IPS DF 19.7 (cell line): ENCODE results near the gene ICAM2.

Source experiments
- DNase-seq: peaks from one replicate; pipeline ENCODE4 v3.0.0-alpha.2; 2013; ENCODE audit warnings: low read depth, low spot score

ICAM2 gene

GRCh38 chr17:64020056-64020766 lies at the start of gene ICAM2:
TSS of gene ICAM2 (minus strand) at chr17:64020633. CDS start at chr17:64006691, 13,942 bp downstream.
- no peak for DNase-seq

GRCh38 chr17:64070213-64070612 lies 49.8 kb upstream of the ICAM2 start:
- DNase-seq, result no peak

- DNase-seq, result no peak
Observed at GRCh38 chr17:64069143-64069542, 48.7 kb upstream of the ICAM2 start.

GRCh38 chr17:64067657-64068056 lies 47.2 kb upstream of the ICAM2 start:
- no peak for DNase-seq

GRCh38 chr17:64066716-64067115 lies 46.3 kb upstream of the ICAM2 start:
- DNase-seq, result no peak

GRCh38 chr17:64065161-64065560 lies 44.7 kb upstream of the ICAM2 start:
- no peak for DNase-seq

- no peak for DNase-seq
Observed at GRCh38 chr17:64064331-64064730, 43.9 kb upstream of the ICAM2 start.

- peak; percentile 63 for DNase-seq
Observed at GRCh38 chr17:64063766-64064224, 43.4 kb upstream of the ICAM2 start.

- DNase-seq, result no peak
Observed at GRCh38 chr17:64063088-64063487, 42.7 kb upstream of the ICAM2 start.

GRCh38 chr17:64061178-64061898 lies 40.9 kb upstream of the ICAM2 start:
- DNase-seq, result no peak

- no peak for DNase-seq
Observed at GRCh38 chr17:64060331-64060730, 39.9 kb upstream of the ICAM2 start.

- DNase-seq, result no peak
Observed at GRCh38 chr17:64059756-64060155, 39.3 kb upstream of the ICAM2 start.

- DNase-seq, result no peak
Observed at GRCh38 chr17:64058621-64059020, 38.2 kb upstream of the ICAM2 start.

- no peak for DNase-seq
Observed at GRCh38 chr17:64057701-64058263, 37.3 kb upstream of the ICAM2 start.

GRCh38 chr17:64056269-64057005 lies 36.0 kb upstream of the ICAM2 start:
- DNase-seq, result peak; percentile 77

- DNase-seq, result no peak
Observed at GRCh38 chr17:64055183-64056142, 35.0 kb upstream of the ICAM2 start.

GRCh38 chr17:64054304-64054703 lies 33.9 kb upstream of the ICAM2 start:
- no peak for DNase-seq

GRCh38 chr17:64053101-64053500 lies 32.7 kb upstream of the ICAM2 start:
- no peak for DNase-seq

- no peak for DNase-seq
Observed at GRCh38 chr17:64051153-64051552, 30.7 kb upstream of the ICAM2 start.

- DNase-seq, result no peak
Observed at GRCh38 chr17:64048805-64049204, 28.4 kb upstream of the ICAM2 start.

GRCh38 chr17:64045176-64045575 lies 24.7 kb upstream of the ICAM2 start:
- no peak for DNase-seq
